GM19397 (cell line): Measurements from ENCODE around the gene CAPN7.

ENCODE experiments used
- ATAC-seq: cut with Tn5 transposase; IDR thresholded peaks from one replicate; pipeline ENCODE4 v1.9.1; 2021; ENCODE audit warnings: mild to moderate bottlenecking, moderate library complexity; ENCODE audit not compliant: unreplicated experiment

Gene CAPN7

DNA sequence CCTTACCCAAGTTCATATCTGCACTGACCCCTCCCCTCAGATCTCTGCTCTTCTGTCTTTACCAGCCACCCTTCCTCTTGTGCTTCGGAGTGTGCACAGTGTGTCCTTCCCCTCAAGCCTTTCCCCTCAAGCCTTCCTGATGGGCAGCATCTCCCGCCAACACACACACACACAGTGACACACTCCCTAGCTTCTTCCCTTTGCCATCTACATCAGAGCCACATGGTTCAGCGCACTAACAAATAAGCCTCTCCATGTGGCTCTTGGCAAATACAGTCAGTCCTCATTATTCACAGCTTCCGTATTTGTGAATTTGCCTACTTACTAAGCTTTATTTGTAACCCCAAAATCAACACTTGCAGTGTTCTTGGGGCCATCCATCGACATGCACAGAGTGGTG is 88.9 kb downstream of the CAPN7 start:
- ATAC-seq: no peak

DNA sequence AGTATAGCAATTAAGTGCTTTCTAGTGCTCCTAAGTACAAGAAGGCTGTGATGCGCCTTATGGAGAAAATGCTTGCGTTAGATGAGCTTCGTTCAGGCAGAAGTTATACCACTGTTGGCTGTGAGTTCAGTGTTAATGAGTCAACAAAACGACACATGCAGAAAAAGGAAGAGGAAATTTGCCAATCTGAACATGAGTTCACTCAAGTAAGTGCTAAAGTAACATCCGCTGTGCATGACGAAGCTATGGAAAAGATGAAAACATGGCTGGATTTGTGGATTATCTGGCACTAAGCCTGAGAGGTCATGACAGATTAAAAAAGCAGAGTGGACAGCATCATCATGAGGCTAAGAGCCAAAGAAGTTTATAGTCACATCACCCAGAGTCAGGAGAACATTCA is 89.5 kb downstream of the CAPN7 start:
- no peak for ATAC-seq

DNA sequence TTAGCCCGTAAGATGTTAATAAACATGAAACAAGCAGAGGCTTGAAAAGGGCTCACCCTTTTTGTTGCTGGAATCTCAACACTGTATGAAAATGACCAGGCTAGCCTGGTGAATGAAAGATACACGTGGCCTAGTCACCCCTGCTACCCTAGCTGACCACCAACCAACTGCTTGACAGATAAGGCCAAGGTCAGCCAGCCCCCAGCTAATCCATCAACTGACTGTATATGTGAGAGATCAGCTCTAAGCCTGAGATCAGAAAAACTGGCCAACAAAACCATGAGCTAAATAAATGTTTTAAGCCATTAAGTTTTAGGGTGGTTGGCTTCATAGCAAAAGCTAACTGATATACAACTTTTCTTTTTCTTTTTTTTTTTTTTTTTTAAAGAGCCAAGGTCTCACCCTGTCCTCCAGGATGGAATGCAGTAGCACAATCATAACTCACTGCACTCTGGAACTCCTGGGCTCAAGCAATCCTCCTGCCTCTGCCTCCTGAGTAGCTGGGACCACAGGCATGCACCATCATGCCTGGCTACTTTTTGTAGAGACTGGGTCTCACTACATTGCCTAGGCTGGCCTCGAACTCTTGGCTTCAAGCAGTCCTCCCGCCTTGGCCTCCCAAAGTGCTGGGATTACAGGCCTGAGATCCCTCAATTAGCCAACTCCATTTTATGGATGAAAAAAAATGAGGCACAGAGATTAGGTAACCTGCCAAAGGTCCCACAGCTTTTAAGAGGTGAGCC is 91.7 kb downstream of the CAPN7 start:
- no peak for ATAC-seq

DNA sequence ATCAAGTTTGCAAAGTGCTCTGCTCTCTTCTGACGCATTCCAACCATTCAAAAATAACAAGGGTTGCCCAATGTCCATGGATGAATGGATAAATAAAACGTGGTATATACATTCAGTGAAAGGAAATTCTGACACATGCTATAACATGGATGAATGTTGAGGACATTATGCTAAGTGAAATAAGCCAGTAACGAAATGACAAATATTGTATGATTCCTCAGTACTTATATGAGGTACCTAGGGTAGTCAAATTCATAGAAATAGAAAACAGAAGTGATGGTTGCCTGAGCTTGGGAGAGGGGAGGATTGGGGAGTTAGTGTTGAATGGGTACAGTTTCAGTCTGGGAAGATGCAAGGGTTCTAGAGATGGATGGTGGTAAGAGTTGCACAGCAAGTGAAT is 92.5 kb downstream of the CAPN7 start:
- no peak for ATAC-seq

DNA sequence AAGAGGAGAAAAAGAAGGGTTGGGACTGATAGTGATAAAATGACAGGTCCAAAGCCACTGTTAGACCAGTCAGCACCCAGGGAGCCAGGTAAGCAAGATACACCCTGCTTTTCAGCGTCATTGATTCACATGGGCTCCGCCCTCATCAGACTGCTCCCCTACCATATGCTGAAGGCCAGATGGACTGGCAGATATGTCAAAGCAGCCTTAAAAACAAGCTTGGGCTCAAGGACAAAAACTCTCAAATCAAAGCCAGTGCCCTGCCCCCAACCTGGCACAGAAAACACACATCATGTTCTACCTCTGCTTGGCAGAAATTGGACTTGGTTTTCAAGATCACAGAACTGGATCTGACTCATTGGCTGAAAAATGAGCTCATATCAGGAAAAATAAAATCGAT is 93.0 kb downstream of the CAPN7 start:
- ATAC-seq: no peak

DNA sequence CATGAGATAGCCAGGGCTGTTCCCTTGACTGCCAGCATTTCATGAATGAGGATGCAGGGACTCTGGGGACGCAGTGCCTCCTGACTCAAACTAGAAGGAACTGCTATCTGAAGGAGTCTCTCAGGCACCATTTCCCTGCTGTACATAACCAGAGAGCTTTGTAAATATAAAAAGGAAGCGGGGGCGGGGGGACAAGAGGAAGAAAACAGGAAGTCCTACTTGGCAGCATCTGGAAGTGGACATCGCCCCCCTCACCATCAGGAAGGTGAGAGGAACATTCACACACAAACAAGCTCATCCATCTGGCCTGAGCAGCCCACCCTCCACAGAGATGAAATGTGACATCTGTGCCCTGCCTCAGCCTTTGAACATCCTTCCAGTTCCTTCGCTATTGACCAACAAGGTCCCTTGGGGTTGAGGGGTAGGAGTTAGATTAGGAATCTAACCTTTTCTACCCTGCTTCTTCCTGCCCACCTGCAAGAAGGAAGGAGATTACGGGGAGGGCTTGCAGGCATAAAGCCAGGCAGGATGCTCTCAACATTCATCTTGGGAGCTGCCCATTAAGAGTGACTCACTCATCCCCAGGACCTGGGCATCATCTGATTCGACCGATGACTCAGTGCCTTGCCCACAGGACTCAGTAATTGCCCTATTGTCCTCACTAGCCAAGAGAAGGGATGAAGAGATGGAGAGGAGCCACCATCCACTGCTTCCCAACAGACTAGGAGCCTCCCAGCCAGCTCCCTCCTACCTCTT is 94.5 kb downstream of the CAPN7 start:
- ATAC-seq: no peak

DNA sequence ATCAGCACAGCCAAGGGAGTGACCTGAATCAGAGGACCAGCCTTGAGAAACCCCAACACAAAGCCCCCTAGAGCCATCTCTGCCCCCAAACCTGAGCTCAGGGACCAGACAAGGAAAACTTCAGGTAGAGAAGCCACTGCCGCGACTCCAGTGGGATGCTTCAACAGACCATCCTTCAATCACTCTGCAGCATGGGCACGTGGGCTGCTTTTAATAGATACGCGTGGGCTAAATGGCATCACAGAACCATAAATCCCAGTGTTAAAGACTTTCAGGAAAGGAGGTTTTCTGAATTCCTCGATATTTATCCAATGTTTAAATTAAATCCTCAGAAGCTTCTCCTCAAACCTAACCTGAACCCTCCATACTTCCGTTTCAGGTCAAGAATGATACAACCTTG is 95.7 kb downstream of the CAPN7 start:
- no peak for ATAC-seq
